SK-N-SH (cell line): ENCODE results near the gene COG8. TPM values are rescaled to one million over a fixed set of nuclear protein-coding genes. Genes with fewer than 3 reads are reported as not detected.

Experiments
- CTCF ChIA-PET: fragments of 300-600, 350-600 bp; formaldehyde crosslinking; extraction: SDS; loops from one replicate; lab custom pipeline; 2021; lab: Yijun Ruan, JAX
- POLR2A ChIA-PET: fragments of 350-600 bp; sonication (Branson Sonifier 250); formaldehyde crosslinking; extraction: SDS; loops from one replicate; lab custom pipeline; 2020; ENCODE audit warnings: antibody characterized with exemption, inconsistent platforms; lab: Yijun Ruan, JAX
- DNase-seq: peaks from one replicate; pipeline ENCODE4 v3.0.0; 2012
- H2AFZ ChIP-seq: fragments of 200-600 bp; sonication (generic); 2 replicates; pipeline ENCODE4 v1.8.1; 2016; ENCODE audit warnings: antibody characterized with exemption, mild to moderate bottlenecking, low read depth
- H3F3A ChIP-seq: fragments of 200-600 bp; sonication (generic); replicated peaks from 2 replicates; pipeline ENCODE3; 2016; ENCODE audit warnings: antibody characterized with exemption, mild to moderate bottlenecking; ENCODE audit not compliant: insufficient read depth
- H3K27ac ChIP-seq, 2 experiments: fragments of 200-500 bp in 1 of 2; fragments of 200-600 bp in 1 of 2; sonication (Bioruptor generic) in 1 of 2; sonication (generic), shearing (Covaris generic) in 1 of 2; 2 replicates each; pipeline versions ENCODE4 v1.5.1 to v1.6.1; 2014 to 2016; ENCODE audit warnings: low read depth in 2 of 2, inconsistent platforms in 1 of 2, low read length in 1 of 2, mild to moderate bottlenecking in 1 of 2, mixed read lengths in 1 of 2
- H3K27me3 ChIP-seq: fragments of 200-600 bp; sonication (generic), shearing (Covaris generic); 2 replicates; pipeline ENCODE4 v1.6.1; 2016; ENCODE audit warnings: mixed run types; ENCODE audit not compliant: insufficient read depth
- H3K36me3 ChIP-seq, 2 experiments: fragments of 200-500 bp in 1 of 2; fragments of 200-600 bp in 1 of 2; sonication (Bioruptor generic) in 1 of 2; sonication (generic) in 1 of 2; replicated peaks in 1 of 2; 2 replicates each; pipeline versions ENCODE3 to v1.5.1; 2014 to 2016; ENCODE audit warnings: low read length in 1 of 2, mild to moderate bottlenecking in 1 of 2; ENCODE audit not compliant: insufficient read depth in 2 of 2, control insufficient read depth in 1 of 2
- H3K4me1 ChIP-seq, 2 experiments: fragments of 200-500 bp in 1 of 2; fragments of 200-600 bp in 1 of 2; sonication (Bioruptor generic) in 1 of 2; sonication (generic), shearing (Covaris generic) in 1 of 2; 2 replicates each; pipeline versions ENCODE4 v1.5.1 to v1.6.1; 2014 to 2016; ENCODE audit warnings: low read depth in 1 of 2, low read length in 1 of 2, mixed run types in 1 of 2; ENCODE audit not compliant: insufficient read depth in 2 of 2, control insufficient read depth in 1 of 2
- H3K4me2 ChIP-seq: fragments of 200-600 bp; sonication (generic), shearing (Covaris generic); 2 replicates; pipeline ENCODE4 v1.6.1; 2017; ENCODE audit warnings: mixed run types
- H3K4me3 ChIP-seq, 2 experiments: fragments of 200-500 bp in 1 of 2; fragments of 200-600 bp in 1 of 2; sonication (Bioruptor generic) in 1 of 2; sonication (generic), shearing (Covaris generic) in 1 of 2; 2 replicates each; pipeline versions ENCODE4 v1.5.1 to v1.8.1; 2014 to 2016; ENCODE audit warnings: low read depth in 2 of 2, inconsistent platforms in 1 of 2, low read length in 1 of 2, mild to moderate bottlenecking in 1 of 2, mixed read lengths in 1 of 2, moderate library complexity in 1 of 2
- H3K79me2 ChIP-seq: fragments of 200-600 bp; sonication (generic); 2 replicates; pipeline ENCODE4 v1.8.1; 2017; ENCODE audit warnings: mild to moderate bottlenecking; ENCODE audit not compliant: insufficient read depth
- H3K9ac ChIP-seq: fragments of 200-600 bp; sonication (generic); 2 replicates; pipeline ENCODE4 v1.6.1; 2017; ENCODE audit warnings: mixed run types
- H3K9me2 ChIP-seq: fragments of 200-600 bp; sonication (generic); 2 replicates; pipeline ENCODE4 v1.6.1; 2017; ENCODE audit warnings: mixed run types
- H3K9me3 ChIP-seq: fragments of 200-600 bp; sonication (generic); 2 replicates; pipeline ENCODE4 v1.6.1; 2017; ENCODE audit warnings: mixed run types, mild to moderate bottlenecking, moderate library complexity
- H4K20me1 ChIP-seq: fragments of 200-600 bp; sonication (generic); 2 replicates; pipeline ENCODE4 v1.6.1; 2017; ENCODE audit warnings: mild to moderate bottlenecking, mixed run types; ENCODE audit not compliant: insufficient read depth
- CTCF ChIP-seq: fragments of 200-600 bp; sonication (generic); IDR thresholded peaks from 2 replicates; pipeline ENCODE4 v1.6.1; 2017; ENCODE audit warnings: antibody characterized with exemption, mild to moderate bottlenecking, moderate library complexity
- EZH2phosphoT487 ChIP-seq: fragments of 200-600 bp; sonication (generic); IDR thresholded peaks from 2 replicates; pipeline ENCODE4 v1.6.1; 2017; ENCODE audit warnings: low read depth, mixed run types, mild to moderate bottlenecking, antibody characterized with exemption, moderate library complexity, borderline replicate concordance
- GABPA ChIP-seq: IDR thresholded peaks from 2 replicates; pipeline ENCODE4 v1.4.0; 2012; ENCODE audit warnings: low read depth, mild to moderate bottlenecking
- GATA2 ChIP-seq: sonication (generic); formaldehyde crosslinking; IDR thresholded peaks from 2 replicates; pipeline ENCODE4 v1.5.0; 2020; ENCODE audit warnings: mild to moderate bottlenecking, missing genetic modification reagents
- JUND ChIP-seq: IDR thresholded peaks from 2 replicates; pipeline ENCODE4 v1.4.0; 2012
- NFIC ChIP-seq: IDR thresholded peaks from 2 replicates; pipeline ENCODE4 v1.4.0; 2012; ENCODE audit warnings: borderline replicate concordance
- RAD21 ChIP-seq: IDR thresholded peaks from 2 replicates; pipeline ENCODE4 v1.6.1; 2012; ENCODE audit warnings: mild to moderate bottlenecking, low read length
- RCOR1 ChIP-seq: fragments of 150-350 bp; IDR thresholded peaks from 2 replicates; pipeline ENCODE4 v1.6.1; 2017; ENCODE audit warnings: antibody characterized with exemption, low read length
- REST ChIP-seq: IDR thresholded peaks from 2 replicates; pipeline ENCODE4 v1.6.1; 2012; ENCODE audit warnings: mild to moderate bottlenecking, low read depth, low read length, moderate library complexity
- RFX5 ChIP-seq: IDR thresholded peaks from 2 replicates; pipeline ENCODE4 v1.6.1; 2012; ENCODE audit warnings: mild to moderate bottlenecking, improper control_type of control experiment, low read length
- RXRA ChIP-seq: IDR thresholded peaks from 2 replicates; pipeline ENCODE4 v1.4.0; 2012; ENCODE audit warnings: low read depth, mild to moderate bottlenecking, borderline replicate concordance
- SMC3 ChIP-seq: IDR thresholded peaks from 2 replicates; pipeline ENCODE4 v1.6.1; 2012; ENCODE audit warnings: low read depth, low read length, improper control_type of control experiment
- TCF12 ChIP-seq: IDR thresholded peaks from 2 replicates; pipeline ENCODE4 v1.4.0; 2012
- TEAD4 ChIP-seq: IDR thresholded peaks from 2 replicates; pipeline ENCODE4 v1.4.0; 2012; ENCODE audit warnings: mild to moderate bottlenecking, borderline replicate concordance; ENCODE audit not compliant: insufficient read depth
- ZBTB33 ChIP-seq: IDR thresholded peaks from 2 replicates; pipeline ENCODE4 v1.4.0; 2012; ENCODE audit warnings: low read depth, borderline replicate concordance
- WGBS: methylation state at CpG from one replicate; pipeline ENCODE4 v1.1.6; 2017; ENCODE audit warnings: low lambda C conversion rate; 5-methylcytosine and 5-hydroxymethylcytosine counted together
- polyA plus RNA-seq, 3 experiments: library from polyadenylated mRNA; depleted of rRNA; stranded (reverse); fragments of >200 nt; gene quantifications; 2 replicates each; pipeline ENCODE4 v1.2.3, GENCODE V29; 2012

COG8 gene
- polyA plus RNA-seq, 1 of the 3 experiments (the other 2 are of a cell fraction) = 30.2 TPM

- Histone ChIP-seq H4K20me1 (no peaks in the 10 kb centered on the region), H3K79me2 (peaks cover 60% of the 10 kb centered on the region), H3K9me2 (no peaks in the 10 kb centered on the region), H2AFZ (no peak overlapping the region), H3F3A (peaks cover 31% of the 10 kb centered on the region), H3K9me3 (no peaks in the 10 kb centered on the region), H3K36me3 (peaks cover 44 to 72% of the 10 kb centered on the region in 2 experiments), H3K4me3 (no peak overlapping the region; a peak in 1 of 4 replicates), H3K27ac (peak overlapping the region in 1 of 2 experiments; percentile 52; a peak in 2 of 4 replicates), H3K27me3 (no peaks in the 10 kb centered on the region), H3K4me1 (no peaks in the 10 kb centered on the region), H3K9ac (no peak overlapping the region; the same call in 1 of the 2 replicates), H3K4me2 (0 out of 2 replicates have a peak overlapping the region, but pooled peaks have one; percentile 10)
- WGBS = 76% methylated on average over 1 of the region's 1 CpG
- TF ChIP-seq RCOR1 = no peak
- no peak for TF ChIP-seq JUND
- TF ChIP-seq TCF12 = no peak
- no peak for TF ChIP-seq TEAD4
- TF ChIP-seq SMC3 = no peak
- TF ChIP-seq EZH2phosphoT487 = no peak
- no peak for TF ChIP-seq RFX5
- TF ChIP-seq GATA2 (CRISPR knock-in tag) = no peak
- no peak for TF ChIP-seq NFIC
- TF ChIP-seq RAD21 = no peak
- no peak for TF ChIP-seq RXRA
- no peak for TF ChIP-seq ZBTB33
- TF ChIP-seq GABPA = no peak
- no peak for TF ChIP-seq CTCF
- TF ChIP-seq REST = no peak
- POLR2A ChIA-PET = no interaction called here
- DNase-seq = no peak
- CTCF ChIA-PET = no interaction called here
Measured at GRCh38 chr16:69378760-69379159, 39.4 kb upstream of the COG8 start.
